Transverse colon (tissue), 3 donors: ENCODE results near the gene CPEB4.

Experiments
- CTCF ChIP-seq, 5 experiments: fragments of 200-600 bp in 3 of 5; fragments of 450-650 bp in 2 of 5; sonication (generic) in 3 of 5; IDR thresholded peaks; 1 replicate in 2 of 5; 2 replicates in 3 of 5; pipeline ENCODE4 v1.5.1; 2016 to 2017; ENCODE audit warnings: antibody characterized with exemption in 5 of 5, inconsistent platforms in 3 of 5, mild to moderate bottlenecking in 2 of 5, moderate library complexity in 1 of 5
- POLR2A ChIP-seq: fragments of 450-650 bp; IDR thresholded peaks from one replicate; pipeline ENCODE4 v1.6.1; 2016; ENCODE audit warnings: antibody characterized with exemption, mild to moderate bottlenecking, moderate library complexity

DNA sequence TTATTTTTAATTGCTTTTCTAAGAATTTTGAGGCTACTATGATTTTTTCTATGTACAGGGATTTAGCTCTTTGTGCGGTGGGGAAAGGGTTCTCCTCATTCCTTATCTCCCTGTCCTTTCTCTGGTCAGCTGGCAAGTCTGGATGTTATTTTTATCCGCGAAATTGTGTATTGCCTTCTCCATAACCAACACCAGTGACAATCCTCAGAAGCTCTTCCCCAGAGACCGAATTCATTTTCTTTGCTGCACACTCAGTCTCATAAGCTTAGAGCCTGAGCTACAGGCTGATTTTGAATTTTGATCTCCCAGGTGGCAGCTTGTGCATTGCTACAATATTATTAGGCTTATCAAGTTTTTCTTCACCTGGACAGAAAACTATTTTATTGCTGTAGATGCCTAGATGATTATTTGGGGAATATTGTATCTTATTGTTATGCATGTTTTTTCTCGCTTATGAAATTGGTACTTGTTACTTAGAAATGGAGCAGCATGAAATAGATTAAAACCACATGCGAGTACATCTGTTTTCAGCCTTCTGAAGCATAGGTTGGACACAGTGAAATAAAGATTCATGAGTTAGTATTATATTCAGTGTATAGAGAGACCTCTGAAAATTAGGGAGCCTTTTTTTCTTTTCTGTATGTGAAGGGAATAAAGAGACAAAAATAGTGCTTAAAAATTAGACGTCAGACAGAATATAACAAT is 27.3 kb downstream of the CPEB4 start:
- TF ChIP-seq CTCF (IDR thresholded peaks at IDR 0.05) (no peak), POLR2A (no peak)
